Measurements from ENCODE around the gene RHOF. TPM values are rescaled to one million over a fixed set of nuclear protein-coding genes. Genes with fewer than 3 reads are reported as not detected.

The RHOF gene
- total RNA-seq, 3 donors from 2014 or later = 5.8 to 13.1 (median 12.0) TPM

DNA sequence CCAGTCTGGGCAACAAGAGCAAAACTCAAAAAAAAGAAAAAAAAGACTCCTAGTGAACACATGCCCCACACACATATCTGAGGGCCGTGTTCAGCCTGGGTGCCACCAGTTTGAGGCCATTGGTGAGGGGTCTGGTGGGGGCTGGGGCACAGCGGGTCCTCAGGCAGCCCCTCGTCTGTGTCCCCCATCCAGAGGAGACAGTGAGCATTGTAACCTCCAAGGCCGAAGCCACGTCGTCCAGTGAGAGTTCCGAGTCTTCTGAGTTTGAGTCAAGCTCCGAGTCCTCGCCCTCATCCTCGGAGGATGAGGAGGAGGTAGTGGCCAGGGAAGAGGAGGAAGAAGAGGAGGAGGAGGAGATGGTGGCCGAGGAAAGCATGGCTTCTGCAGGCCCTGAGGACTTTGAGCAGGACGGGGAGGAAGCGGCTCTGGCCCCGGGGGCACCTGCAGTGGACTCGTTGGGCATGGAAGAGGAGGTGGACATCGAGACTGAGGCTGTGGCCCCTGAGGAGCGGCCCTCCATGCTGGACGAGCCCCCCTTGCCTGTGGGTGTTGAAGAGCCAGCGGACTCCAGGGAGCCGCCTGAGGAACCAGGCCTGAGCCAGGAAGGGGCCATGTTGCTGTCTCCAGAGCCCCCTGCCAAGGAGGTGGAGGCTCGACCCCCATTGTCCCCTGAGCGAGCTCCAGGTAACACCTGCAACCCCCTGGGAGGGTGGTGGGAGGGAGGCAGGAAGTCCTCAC is 25.9 kb upstream of the RHOF start:
- Histone ChIP-seq H3K4me1 (no peaks in the 10 kb centered on the region), H3K36me3 (peaks cover 18% of the 10 kb centered on the region), H3K4me3 (no peak overlapping the region), H3K9me3 (no peaks in the 10 kb centered on the region), H3K27me3 (no peaks in the 10 kb centered on the region), H3K27ac (no peak overlapping the region)
- no peak for TF ChIP-seq POLR2AphosphoS5 (IDR thresholded peaks at IDR 0.05)
- TF ChIP-seq POLR2A (IDR thresholded peaks at IDR 0.05) = no peak
- intact Hi-C loops (cut with DNase I; ENCODE audit: low total_unique reads) = no loop called here
- no peak for DNase-seq (ENCODE audit: low spot score in 2 of 2)

DNA sequence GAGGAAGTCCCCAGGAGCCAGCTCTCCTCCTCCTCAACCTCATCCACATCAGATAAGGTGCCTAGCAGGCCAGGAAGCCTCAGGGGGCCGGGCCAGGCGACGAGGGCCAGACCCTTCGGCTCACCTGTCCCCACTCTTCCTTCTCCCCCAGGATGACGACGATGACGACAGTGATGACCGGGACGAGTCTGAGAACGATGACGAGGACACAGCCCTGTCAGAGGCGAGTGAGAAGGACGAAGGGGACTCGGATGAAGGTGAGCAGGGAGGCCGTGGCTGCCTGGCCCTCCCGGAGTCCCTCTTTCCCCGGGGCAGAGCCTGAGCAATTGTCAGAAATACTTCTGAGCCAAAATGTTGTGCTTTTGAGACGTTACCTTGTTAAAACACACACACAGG is 24.2 kb upstream of the RHOF start:
- Histone ChIP-seq H3K4me1 (peaks cover 0 to 3% of the 10 kb centered on the region in 2 donors), H3K36me3 (peaks cover 14% of the 10 kb centered on the region), H3K27me3 (no peaks in the 10 kb centered on the region), H3K9me3 (no peaks in the 10 kb centered on the region), H3K4me3 (no peak overlapping the region), H3K27ac (no peak overlapping the region)
- intact Hi-C loops (cut with DNase I; ENCODE audit: low total_unique reads) = no loop called here
- TF ChIP-seq, protein P1, sequence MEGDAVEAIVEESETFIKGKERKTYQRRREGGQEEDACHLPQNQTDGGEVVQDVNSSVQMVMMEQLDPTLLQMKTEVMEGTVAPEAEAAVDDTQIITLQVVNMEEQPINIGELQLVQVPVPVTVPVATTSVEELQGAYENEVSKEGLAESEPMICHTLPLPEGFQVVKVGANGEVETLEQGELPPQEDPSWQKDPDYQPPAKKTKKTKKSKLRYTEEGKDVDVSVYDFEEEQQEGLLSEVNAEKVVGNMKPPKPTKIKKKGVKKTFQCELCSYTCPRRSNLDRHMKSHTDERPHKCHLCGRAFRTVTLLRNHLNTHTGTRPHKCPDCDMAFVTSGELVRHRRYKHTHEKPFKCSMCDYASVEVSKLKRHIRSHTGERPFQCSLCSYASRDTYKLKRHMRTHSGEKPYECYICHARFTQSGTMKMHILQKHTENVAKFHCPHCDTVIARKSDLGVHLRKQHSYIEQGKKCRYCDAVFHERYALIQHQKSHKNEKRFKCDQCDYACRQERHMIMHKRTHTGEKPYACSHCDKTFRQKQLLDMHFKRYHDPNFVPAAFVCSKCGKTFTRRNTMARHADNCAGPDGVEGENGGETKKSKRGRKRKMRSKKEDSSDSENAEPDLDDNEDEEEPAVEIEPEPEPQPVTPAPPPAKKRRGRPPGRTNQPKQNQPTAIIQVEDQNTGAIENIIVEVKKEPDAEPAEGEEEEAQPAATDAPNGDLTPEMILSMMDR (IDR thresholded peaks at IDR 0.05) = no peak
- no peak for TF ChIP-seq POLR2AphosphoS5 (IDR thresholded peaks at IDR 0.05)
- TF ChIP-seq POLR2A (IDR thresholded peaks at IDR 0.05) = no peak
- no peak for DNase-seq (ENCODE audit: low spot score in 2 of 2)

DNA sequence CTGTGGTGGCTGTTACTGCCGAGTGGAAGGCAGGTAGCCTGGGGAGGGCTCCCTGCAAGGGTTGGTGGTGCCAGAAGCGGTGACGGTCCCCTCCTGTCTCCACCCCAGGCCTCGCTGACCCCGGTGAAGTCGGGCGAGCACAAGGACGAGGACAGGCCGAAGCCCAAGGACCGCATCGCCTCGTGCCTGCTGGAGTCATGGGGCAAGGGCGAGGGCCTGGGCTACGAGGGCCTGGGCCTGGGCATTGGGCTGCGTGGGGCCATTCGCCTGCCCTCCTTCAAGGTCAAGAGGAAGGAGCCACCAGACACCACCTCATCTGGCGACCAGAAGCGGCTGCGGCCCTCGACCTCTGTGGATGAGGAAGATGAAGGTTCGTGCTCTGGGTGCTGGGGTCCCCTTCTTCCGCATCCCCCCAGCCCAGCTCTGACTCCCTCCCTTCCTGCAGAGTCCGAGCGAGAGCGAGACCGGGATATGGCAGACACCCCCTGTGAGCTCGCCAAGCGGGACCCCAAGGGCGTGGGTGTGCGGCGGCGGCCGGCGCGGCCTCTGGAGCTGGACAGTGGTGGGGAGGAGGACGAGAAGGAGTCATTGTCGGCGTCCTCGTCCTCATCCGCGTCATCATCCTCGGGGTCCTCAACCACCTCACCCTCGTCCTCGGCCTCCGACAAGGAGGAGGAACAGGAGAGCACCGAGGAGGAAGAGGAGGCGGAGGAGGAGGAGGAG is 23.6 kb upstream of the RHOF start:
- no peak overlapping the region for H3K4me3 ChIP-seq
- DNase-seq (ENCODE audit: low spot score in 2 of 2) = no peak
- no peak for TF ChIP-seq POLR2A (IDR thresholded peaks at IDR 0.05)
- TF ChIP-seq POLR2AphosphoS5 (IDR thresholded peaks at IDR 0.05) = no peak
- TF ChIP-seq, protein P1 (IDR thresholded peaks at IDR 0.05) = no peak
- no peak overlapping the region for H3K27ac ChIP-seq
- no peaks in the 10 kb centered on the region for H3K9me3 ChIP-seq
- no peaks in the 10 kb centered on the region for H3K27me3 ChIP-seq
- peaks cover 0 to 3% of the 10 kb centered on the region in 2 donors for H3K4me1 ChIP-seq
- intact Hi-C loops (cut with DNase I; ENCODE audit: low total_unique reads) = no loop called here
- peaks cover 12% of the 10 kb centered on the region for H3K36me3 ChIP-seq

DNA sequence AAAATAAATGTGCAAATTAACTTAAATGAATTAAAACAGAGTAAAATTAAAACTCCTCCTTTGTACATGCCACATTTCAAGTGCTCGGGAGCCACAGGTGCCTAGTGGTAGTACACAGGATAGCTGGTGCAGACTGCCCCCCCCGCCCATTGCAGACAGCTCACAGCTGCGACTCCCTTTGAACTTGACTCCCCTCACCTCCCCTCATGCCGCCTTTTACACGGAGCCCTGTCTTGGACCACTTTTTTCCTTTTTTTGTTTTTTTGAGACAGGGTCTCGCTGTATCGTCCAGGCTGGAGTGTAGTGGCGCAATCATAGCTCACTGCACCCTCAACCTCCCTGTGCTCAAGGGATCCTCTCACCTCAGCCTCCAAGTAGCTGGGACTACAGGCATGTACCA is 21.8 kb upstream of the RHOF start:
- Histone ChIP-seq H3K27ac (no peak overlapping the region), H3K4me1 (peaks cover 9 to 15% of the 10 kb centered on the region in 2 donors), H3K36me3 (peaks cover 12% of the 10 kb centered on the region), H3K27me3 (no peaks in the 10 kb centered on the region), H3K9me3 (no peaks in the 10 kb centered on the region), H3K4me3 (no peak overlapping the region)
- no peak for DNase-seq (ENCODE audit: low spot score in 2 of 2)
- intact Hi-C loops (cut with DNase I; ENCODE audit: low total_unique reads) = no loop called here
- TF ChIP-seq POLR2A (IDR thresholded peaks at IDR 0.05) (no peak), POLR2AphosphoS5 (IDR thresholded peaks at IDR 0.05) (no peak)
- TF ChIP-seq, protein P1 (IDR thresholded peaks at IDR 0.05) = peak in 1 of 3 donors; percentile 12

DNA sequence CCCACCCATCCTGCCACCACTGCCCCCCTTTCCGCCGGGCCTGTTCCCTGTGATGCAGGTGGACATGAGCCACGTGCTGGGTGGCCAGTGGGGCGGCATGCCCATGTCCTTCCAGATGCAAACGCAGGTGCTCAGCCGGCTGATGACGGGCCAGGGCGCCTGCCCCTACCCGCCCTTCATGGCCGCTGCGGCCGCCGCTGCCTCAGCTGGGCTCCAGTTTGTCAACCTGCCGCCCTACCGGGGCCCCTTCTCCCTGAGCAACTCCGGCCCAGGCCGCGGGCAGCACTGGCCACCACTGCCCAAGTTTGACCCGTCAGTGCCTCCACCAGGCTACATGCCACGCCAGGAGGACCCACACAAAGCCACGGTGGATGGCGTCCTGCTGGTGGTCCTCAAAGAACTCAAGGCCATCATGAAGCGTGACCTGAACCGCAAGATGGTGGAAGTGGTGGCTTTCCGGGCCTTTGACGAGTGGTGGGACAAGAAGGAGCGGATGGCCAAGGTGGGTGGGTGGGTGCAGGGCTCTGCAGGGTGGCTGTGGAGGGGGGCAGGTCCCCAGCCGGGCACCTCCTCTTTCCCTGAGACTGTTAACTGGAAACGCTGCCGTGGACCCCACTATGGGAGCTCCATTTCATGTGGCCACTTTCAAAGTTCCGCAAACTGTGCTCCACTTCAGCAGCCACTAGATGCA is 21.1 kb upstream of the RHOF start:
- Histone ChIP-seq H3K4me1 (peaks cover 9 to 15% of the 10 kb centered on the region in 2 donors), H3K9me3 (no peaks in the 10 kb centered on the region), H3K27me3 (no peaks in the 10 kb centered on the region), H3K27ac (no peak overlapping the region), H3K4me3 (no peak overlapping the region), H3K36me3 (peaks cover 12% of the 10 kb centered on the region)
- DNase-seq (ENCODE audit: low spot score in 2 of 2) = no peak
- intact Hi-C loops (cut with DNase I; ENCODE audit: low total_unique reads) = no loop called here
- TF ChIP-seq POLR2AphosphoS5 (IDR thresholded peaks at IDR 0.05) (no peak), POLR2A (IDR thresholded peaks at IDR 0.05) (no peak)
- TF ChIP-seq, protein P1 (IDR thresholded peaks at IDR 0.05) = no peak

All from breast epithelium (tissue), 4 donors.